Fibroblast of lung (primary cell): ENCODE results near the gene HSPA9. TPM values are rescaled to one million over a fixed set of nuclear protein-coding genes. Genes with fewer than 3 reads are reported as not detected.

ENCODE experiments used
- DNase-seq, 2 donors: peaks; one replicate each; pipeline versions ENCODE4 v3.0.0 to v3.0.0-alpha.2; 2010; ENCODE audit warnings: low read depth in 2 of 2
- H2AFZ ChIP-seq: 2 replicates; pipeline ENCODE4 v1.5.1; 2012; ENCODE audit warnings: low read length, control low read depth, inconsistent platforms
- H3K27ac ChIP-seq: 2 replicates; pipeline ENCODE4 v1.5.1; 2011; ENCODE audit warnings: low read length, control low read depth; ENCODE audit not compliant: insufficient read depth
- H3K27me3 ChIP-seq: 2 replicates; pipeline ENCODE4 v1.5.1; 2011; ENCODE audit warnings: mild to moderate bottlenecking, low read length; ENCODE audit not compliant: control insufficient read depth, insufficient read depth
- H3K36me3 ChIP-seq: 2 replicates; pipeline ENCODE4 v1.5.1; 2011; ENCODE audit warnings: low read length; ENCODE audit not compliant: control insufficient read depth, insufficient read depth
- H3K4me1 ChIP-seq: 2 replicates; pipeline ENCODE4 v1.5.1; 2011; ENCODE audit warnings: low read length; ENCODE audit not compliant: control insufficient read depth, insufficient read depth; ENCODE audit errors: extremely low read depth
- H3K4me2 ChIP-seq: 2 replicates; pipeline ENCODE4 v1.5.1; 2011; ENCODE audit warnings: low read length, control low read depth; ENCODE audit not compliant: insufficient read depth; ENCODE audit errors: extremely low read depth
- H3K4me3 ChIP-seq, 4 experiments: fragments of 200-600 bp in 1 of 4; sonication (generic) in 1 of 4; replicated peaks in 1 of 4; 2 replicates each; pipeline ENCODE4 v1.5.1; 2011 to 2016; ENCODE audit warnings: low read length in 4 of 4, low read depth in 3 of 4, mild to moderate bottlenecking in 3 of 4, control low read depth in 2 of 4, inconsistent platforms in 1 of 4, mixed read lengths in 1 of 4; ENCODE audit not compliant: insufficient read depth in 1 of 4; ENCODE audit errors: control extremely low read depth in 1 of 4
- H3K79me2 ChIP-seq: 2 replicates; pipeline ENCODE4 v1.5.1; 2012; ENCODE audit warnings: mild to moderate bottlenecking, low read length, inconsistent platforms; ENCODE audit not compliant: control insufficient read depth, insufficient read depth
- H3K9ac ChIP-seq: 2 replicates; pipeline ENCODE4 v1.5.1; 2011; ENCODE audit warnings: mild to moderate bottlenecking, low read length, control low read depth; ENCODE audit not compliant: insufficient read depth
- H3K9me3 ChIP-seq: 2 replicates; pipeline ENCODE4 v1.5.1; 2012; ENCODE audit warnings: low read depth, low read length; ENCODE audit not compliant: control insufficient read depth, insufficient read depth
- H4K20me1 ChIP-seq: 2 replicates; pipeline ENCODE4 v1.5.1; 2011; ENCODE audit warnings: low read length; ENCODE audit not compliant: control insufficient read depth, insufficient read depth; ENCODE audit errors: extremely low read depth
- EZH2 ChIP-seq: IDR thresholded peaks from 2 replicates; pipeline ENCODE4 v1.5.1; 2012; ENCODE audit warnings: low read length, control low read depth, mild to moderate bottlenecking; ENCODE audit errors: missing control alignments
- polyA plus RNA-seq, 2 donors: library from polyadenylated mRNA; depleted of rRNA in 1 of 2; stranded (reverse) in 1 of 2; unstranded in 1 of 2; fragments of >200 nt; gene quantifications; 2 replicates each; pipeline ENCODE4 v1.2.1, GENCODE V29; 2011 to 2012; ENCODE audit warnings: missing spikeins in 1 of 2
- total RNA-seq: library from RNA; depleted of rRNA; stranded (reverse); fragments of >200 nt; gene quantifications from 2 replicates; pipeline ENCODE4 v1.2.1, GENCODE V29; 2014
- TF ChIP-seq, protein P1 (sequence below), 2 donors: IDR thresholded peaks in 1 of 2; conservative IDR thresholded peaks in 1 of 2; 1 replicate in 1 of 2; 2 replicates in 1 of 2; pipeline ENCODE4 v1.5.1; 2011 to 2012; ENCODE audit warnings: low read length in 2 of 2, control low read depth in 1 of 2, inconsistent platforms in 1 of 2, low read depth in 1 of 2, mild to moderate bottlenecking in 1 of 2

Gene HSPA9
- total and polyA plus RNA-seq, 2 donors (not counting 1 experiment from before 2014, with no cell fraction given), result 148 to 522 TPM

DNA sequence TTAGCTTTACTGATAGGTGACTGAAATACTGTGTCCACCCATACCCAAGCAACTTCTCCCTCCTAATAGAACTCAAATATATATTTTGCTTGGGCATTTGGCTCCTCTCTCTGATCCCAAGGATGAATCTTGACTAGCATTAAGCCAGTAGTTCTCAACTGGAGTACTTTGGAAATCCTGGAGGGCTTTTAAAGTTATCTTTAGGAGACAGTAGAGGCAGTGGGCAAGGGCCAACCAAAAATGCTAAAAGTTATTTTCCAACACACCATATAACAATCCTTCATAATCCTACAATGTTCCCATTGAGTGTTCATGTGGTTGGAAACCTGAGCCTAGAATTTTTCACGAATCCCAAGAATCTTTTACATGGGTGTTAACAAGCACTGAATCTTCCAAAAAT, 21.1 kb downstream of the HSPA9 start:
- H3K36me3 ChIP-seq, result peaks cover 12% of the 10 kb centered on the region

DNA sequence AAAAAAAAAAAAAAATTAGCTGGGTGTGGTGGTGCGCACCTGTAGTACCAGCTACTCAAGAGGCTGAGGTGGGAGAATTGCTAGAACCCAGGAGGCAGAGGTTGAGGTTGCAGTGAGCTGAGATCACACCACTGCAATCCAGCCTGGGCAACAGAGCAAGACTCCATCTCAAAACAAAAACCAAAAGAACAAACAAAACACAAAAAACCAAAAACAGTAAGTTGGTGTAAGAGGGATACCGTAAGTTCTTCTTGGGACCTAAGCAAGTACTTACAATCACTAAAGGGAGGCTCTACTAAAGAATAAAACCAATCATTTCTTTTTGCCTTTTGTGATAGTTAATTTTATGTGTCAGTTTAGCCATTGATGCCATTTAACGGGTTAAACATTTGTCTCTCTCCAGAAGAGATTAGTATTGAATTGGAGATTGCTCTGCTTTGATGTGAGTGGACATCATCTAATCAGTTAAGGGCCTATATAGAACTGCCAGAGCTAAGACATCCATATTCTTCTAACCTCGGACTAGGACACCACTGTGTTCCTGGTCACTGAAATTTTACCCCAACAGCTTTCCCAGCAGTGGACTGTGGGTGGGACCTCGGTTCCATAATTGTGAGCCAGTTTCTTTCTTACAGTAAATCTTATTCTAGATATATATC, 21.6 kb downstream of the HSPA9 start:
- TF ChIP-seq, protein P1, sequence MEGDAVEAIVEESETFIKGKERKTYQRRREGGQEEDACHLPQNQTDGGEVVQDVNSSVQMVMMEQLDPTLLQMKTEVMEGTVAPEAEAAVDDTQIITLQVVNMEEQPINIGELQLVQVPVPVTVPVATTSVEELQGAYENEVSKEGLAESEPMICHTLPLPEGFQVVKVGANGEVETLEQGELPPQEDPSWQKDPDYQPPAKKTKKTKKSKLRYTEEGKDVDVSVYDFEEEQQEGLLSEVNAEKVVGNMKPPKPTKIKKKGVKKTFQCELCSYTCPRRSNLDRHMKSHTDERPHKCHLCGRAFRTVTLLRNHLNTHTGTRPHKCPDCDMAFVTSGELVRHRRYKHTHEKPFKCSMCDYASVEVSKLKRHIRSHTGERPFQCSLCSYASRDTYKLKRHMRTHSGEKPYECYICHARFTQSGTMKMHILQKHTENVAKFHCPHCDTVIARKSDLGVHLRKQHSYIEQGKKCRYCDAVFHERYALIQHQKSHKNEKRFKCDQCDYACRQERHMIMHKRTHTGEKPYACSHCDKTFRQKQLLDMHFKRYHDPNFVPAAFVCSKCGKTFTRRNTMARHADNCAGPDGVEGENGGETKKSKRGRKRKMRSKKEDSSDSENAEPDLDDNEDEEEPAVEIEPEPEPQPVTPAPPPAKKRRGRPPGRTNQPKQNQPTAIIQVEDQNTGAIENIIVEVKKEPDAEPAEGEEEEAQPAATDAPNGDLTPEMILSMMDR (conservative IDR thresholded peaks at IDR 0.05 in 1 of 2, IDR thresholded peaks at IDR 0.05 in 1 of 2; ENCODE audit: low read depth in 1 of 2, low read length in 2 of 2), result no peak
- no peak for TF ChIP-seq EZH2
- H3K27ac ChIP-seq, result no peak overlapping the region
- no peak overlapping the region for H3K4me3 ChIP-seq
- peaks cover 10% of the 10 kb centered on the region for H3K36me3 ChIP-seq
- no peaks in the 10 kb centered on the region for H3K27me3 ChIP-seq
- DNase-seq, result no peak
- H2AFZ ChIP-seq, result no peak overlapping the region
- H3K79me2 ChIP-seq, result peaks cover 7% of the 10 kb centered on the region
- H4K20me1 ChIP-seq, result no peaks in the 10 kb centered on the region
- no peak overlapping the region for H3K9ac ChIP-seq
- no peaks in the 10 kb centered on the region for H3K4me1 ChIP-seq
- no peaks in the 10 kb centered on the region for H3K9me3 ChIP-seq
- no peak overlapping the region for H3K4me2 ChIP-seq

More for the DNA sequence above, 21.1 kb downstream of the HSPA9 start:
- Histone ChIP-seq H3K4me2 (no peak overlapping the region), H3K79me2 (peaks cover 5% of the 10 kb centered on the region), H3K9ac (no peak overlapping the region), H3K4me1 (no peaks in the 10 kb centered on the region), H3K4me3 (no peak overlapping the region), H3K27ac (no peak overlapping the region), H4K20me1 (no peaks in the 10 kb centered on the region), H3K27me3 (no peaks in the 10 kb centered on the region), H2AFZ (no peak overlapping the region), H3K9me3 (no peaks in the 10 kb centered on the region)
- no peak for DNase-seq
- TF ChIP-seq EZH2, result no peak
- TF ChIP-seq, protein P1 (conservative IDR thresholded peaks at IDR 0.05 in 1 of 2, IDR thresholded peaks at IDR 0.05 in 1 of 2; ENCODE audit: low read depth in 1 of 2, low read length in 2 of 2), result no peak

- no peak for TF ChIP-seq EZH2
- TF ChIP-seq, protein P1 (conservative IDR thresholded peaks at IDR 0.05 in 1 of 2, IDR thresholded peaks at IDR 0.05 in 1 of 2; ENCODE audit: low read depth in 1 of 2, low read length in 2 of 2), result no peak
- H3K9me3 ChIP-seq, result no peaks in the 10 kb centered on the region
- no peaks in the 10 kb centered on the region for H3K27me3 ChIP-seq
- H3K4me3 ChIP-seq, result no peak overlapping the region
- no peak for DNase-seq
- no peaks in the 10 kb centered on the region for H3K4me1 ChIP-seq
- no peak overlapping the region for H2AFZ ChIP-seq
- peaks cover 13% of the 10 kb centered on the region for H3K79me2 ChIP-seq
- no peak overlapping the region for H3K4me2 ChIP-seq
- H4K20me1 ChIP-seq, result no peaks in the 10 kb centered on the region
- H3K27ac ChIP-seq, result no peak overlapping the region
- peaks cover 8% of the 10 kb centered on the region for H3K36me3 ChIP-seq
- no peak overlapping the region for H3K9ac ChIP-seq
Measured at GRCh38 chr5:138552657-138553056, 22.5 kb downstream of the HSPA9 start.
